Neuronal stem cell (in vitro differentiated cells): ENCODE measurements around the gene CTDSPL2.
"Not testable (repeated sequence)": the region's sequence is repeated elsewhere in the genome, so short reads cannot be mapped to it uniquely, and the experiment has no call there.

Experiments used
- DNase-seq: peaks from one replicate; pipeline ENCODE4 v3.0.0-alpha.2; 2013; ENCODE audit warnings: low spot score
- H2AFZ ChIP-seq: one replicate; pipeline ENCODE4 v1.6.1; 2013; ENCODE audit warnings: mild to moderate bottlenecking, low read length, inconsistent platforms
- H2AK5ac ChIP-seq: 2 replicates; pipeline ENCODE4 v1.6.1; 2013; ENCODE audit warnings: low read depth, mild to moderate bottlenecking, inconsistent platforms, low read length, moderate library complexity, mixed read lengths
- H2BK120ac ChIP-seq: 2 replicates; pipeline ENCODE4 v1.6.1; 2013; ENCODE audit warnings: low read depth, mild to moderate bottlenecking, inconsistent platforms, low read length, moderate library complexity, mixed read lengths
- H2BK12ac ChIP-seq: one replicate; pipeline ENCODE4 v1.6.1; 2013; ENCODE audit warnings: low read length, inconsistent platforms
- H2BK15ac ChIP-seq: 2 replicates; pipeline ENCODE4 v1.6.1; 2013; ENCODE audit warnings: mild to moderate bottlenecking, low read length, inconsistent platforms, mixed read lengths
- H2BK5ac ChIP-seq: one replicate; pipeline ENCODE4 v1.6.1; 2013; ENCODE audit warnings: inconsistent platforms, mild to moderate bottlenecking, low read length, moderate library complexity
- H3K14ac ChIP-seq: one replicate; pipeline ENCODE4 v1.6.1; 2013; ENCODE audit warnings: low read length, inconsistent platforms
- H3K18ac ChIP-seq: 2 replicates; pipeline ENCODE4 v1.6.1; 2013; ENCODE audit warnings: low read length, inconsistent platforms
- H3K23ac ChIP-seq: 2 replicates; pipeline ENCODE4 v1.6.1; 2013; ENCODE audit warnings: low read depth, mild to moderate bottlenecking, mixed read lengths, low read length, inconsistent platforms; ENCODE audit not compliant: poor library complexity
- H3K27ac ChIP-seq: replicated peaks from 3 replicates; pipeline ENCODE4 v1.5.1; 2013; ENCODE audit warnings: low read length, inconsistent platforms
- H3K27me3 ChIP-seq, 3 experiments: 2 replicates each; pipeline ENCODE4 v1.6.1; 2013; ENCODE audit warnings: low read length in 3 of 3, mild to moderate bottlenecking in 2 of 3, inconsistent platforms in 1 of 3, low read depth in 1 of 3, mixed read lengths in 1 of 3, moderate library complexity in 1 of 3; ENCODE audit not compliant: control insufficient read depth in 3 of 3, insufficient read depth in 3 of 3
- H3K36me3 ChIP-seq, 2 donors: replicated peaks in 1 of 2; 2 replicates each; pipeline ENCODE4 v1.6.1; 2013; ENCODE audit warnings: low read length in 2 of 2; ENCODE audit not compliant: control insufficient read depth in 2 of 2, insufficient read depth in 2 of 2
- H3K4ac ChIP-seq: 2 replicates; pipeline ENCODE4 v1.6.1; 2013; ENCODE audit warnings: inconsistent platforms, mild to moderate bottlenecking, low read length, moderate library complexity
- H3K4me1 ChIP-seq, 2 donors: 1 replicate in 1 of 2; 2 replicates in 1 of 2; pipeline ENCODE4 v1.6.1; 2013; ENCODE audit warnings: low read length in 2 of 2, low read depth in 1 of 2; ENCODE audit not compliant: control insufficient read depth in 2 of 2, insufficient read depth in 1 of 2
- H3K4me2 ChIP-seq: one replicate; pipeline ENCODE4 v1.6.1; 2013; ENCODE audit warnings: mild to moderate bottlenecking, low read length, inconsistent platforms; ENCODE audit not compliant: insufficient read depth, poor library complexity, severe bottlenecking
- H3K4me3 ChIP-seq, 2 donors: 2 replicates each; pipeline ENCODE4 v1.5.1; 2013; ENCODE audit warnings: low read length in 2 of 2, mild to moderate bottlenecking in 2 of 2, inconsistent platforms in 1 of 2, moderate library complexity in 1 of 2
- H3K79me1 ChIP-seq: one replicate; pipeline ENCODE4 v1.6.1; 2013; ENCODE audit warnings: low read depth, mild to moderate bottlenecking, inconsistent platforms, low read length, moderate library complexity
- H3K9ac ChIP-seq: one replicate; pipeline ENCODE4 v1.6.1; 2013; ENCODE audit warnings: mild to moderate bottlenecking, low read depth, low read length, inconsistent platforms; ENCODE audit not compliant: poor library complexity
- H3K9me3 ChIP-seq, 2 donors: replicated peaks in 1 of 2; 2 replicates each; pipeline versions ENCODE3 to v1.6.1; 2013; ENCODE audit warnings: low read length in 2 of 2, mild to moderate bottlenecking in 2 of 2, inconsistent platforms in 1 of 2, low read depth in 1 of 2, mixed read lengths in 1 of 2, moderate library complexity in 1 of 2; ENCODE audit not compliant: control insufficient read depth in 2 of 2, insufficient read depth in 1 of 2
- H4K8ac ChIP-seq: one replicate; pipeline ENCODE4 v1.6.1; 2013; ENCODE audit warnings: low read depth, mild to moderate bottlenecking, inconsistent platforms, low read length, moderate library complexity
- H4K91ac ChIP-seq: one replicate; pipeline ENCODE4 v1.6.1; 2013; ENCODE audit warnings: low read length, low read depth, mild to moderate bottlenecking, inconsistent platforms; ENCODE audit not compliant: poor library complexity
- WGBS, 2 donors: extraction: QIAGEN DNeasy Blood & Tissue Kit; methylation state at CpG; one replicate each; pipeline ENCODE4 v1.1.7; 2013; ENCODE audit warnings: missing lambda C conversion rate in 2 of 2, mixed read lengths in 1 of 2; ENCODE audit not compliant: insufficient read length in 2 of 2, insufficient replicate concordance in 1 of 2; ENCODE audit errors: extremely low coverage in 2 of 2; 5-methylcytosine and 5-hydroxymethylcytosine counted together

Gene CTDSPL2

GRCh38 chr15:44529864-44530604 lies 102.6 kb downstream of the CTDSPL2 start:
- Histone ChIP-seq H2AK5ac (no peak overlapping the region), H3K79me1 (no peaks in the 10 kb centered on the region), H3K9ac (no peak overlapping the region), H3K4me3 (no peak overlapping the region), H2BK15ac (no peak overlapping the region), H3K27ac (no peak overlapping the region), H3K9me3 (no peaks in the 10 kb centered on the region), H3K23ac (no peak overlapping the region), H2BK12ac (no peak overlapping the region), H3K4me2 (no peak overlapping the region), H2BK5ac (no peak overlapping the region), H3K36me3 (peaks cover 3 to 39% of the 10 kb centered on the region in 2 donors), H3K27me3 (no peaks in the 10 kb centered on the region), H4K91ac (no peak overlapping the region), H3K4ac (no peak overlapping the region), H3K4me1 (no peaks in the 10 kb centered on the region), H2BK120ac (no peak overlapping the region), H3K18ac (no peak overlapping the region), H3K14ac (no peak overlapping the region), H4K8ac (no peak overlapping the region), H2AFZ (no peak overlapping the region)
- DNase-seq, result no peak
- WGBS, 2 donors, result no CpG with 5 or more reads among the region's 10 CpGs

- WGBS, 2 donors, result no CpG with 5 or more reads among the region's 3 CpGs
- Histone ChIP-seq H2BK15ac (no peak overlapping the region), H3K4me1 (no peaks in the 10 kb centered on the region), H2BK5ac (no peak overlapping the region), H3K4ac (no peak overlapping the region), H4K8ac (no peak overlapping the region), H3K4me3 (no peak overlapping the region), H2AK5ac (no peak overlapping the region), H3K9me3 (no peaks in the 10 kb centered on the region), H2BK12ac (no peak overlapping the region), H3K18ac (no peak overlapping the region), H3K4me2 (no peak overlapping the region), H3K14ac (no peak overlapping the region), H3K79me1 (no peaks in the 10 kb centered on the region), H2AFZ (no peak overlapping the region), H4K91ac (no peak overlapping the region), H3K27ac (no peak overlapping the region), H3K27me3 (no peaks in the 10 kb centered on the region), H2BK120ac (no peak overlapping the region), H3K9ac (no peak overlapping the region), H3K36me3 (peaks cover 0 to 35% of the 10 kb centered on the region in 2 donors), H3K23ac (no peak overlapping the region)
- DNase-seq, result no peak
These were observed 103.2 kb downstream of the CTDSPL2 start for GRCh38 chr15:44530653-44531052.

DNA sequence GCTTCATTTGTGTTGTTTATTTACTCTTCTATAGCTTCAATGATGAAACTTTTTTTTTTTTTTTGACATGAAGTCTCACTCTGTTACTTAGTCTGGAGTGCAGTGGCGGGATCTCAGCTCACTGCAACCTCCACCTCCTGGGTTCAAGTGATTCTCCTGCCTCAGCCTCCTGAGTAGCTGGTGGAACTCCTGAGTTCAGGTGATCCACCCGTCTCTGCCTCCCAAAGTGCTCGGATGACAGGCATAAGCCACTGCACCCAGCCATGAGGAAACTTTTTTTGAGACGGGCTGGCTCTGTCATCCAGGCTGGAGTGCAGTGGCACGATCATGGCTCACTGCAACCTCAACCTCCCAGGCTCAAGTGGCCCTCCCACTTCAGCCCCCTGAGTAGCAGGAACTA lies 104.8 kb downstream of the CTDSPL2 start:
- H2BK15ac ChIP-seq, H3K27ac ChIP-seq, H3K27me3 ChIP-seq, H2BK120ac ChIP-seq, H3K23ac ChIP-seq, H2AFZ ChIP-seq, H3K4me3 ChIP-seq, H4K91ac ChIP-seq, H3K4ac ChIP-seq, H3K4me2 ChIP-seq, H3K9me3 ChIP-seq, H3K18ac ChIP-seq, H2BK5ac ChIP-seq, H3K4me1 ChIP-seq, DNase-seq, H2BK12ac ChIP-seq, H2AK5ac ChIP-seq, H3K79me1 ChIP-seq, H4K8ac ChIP-seq, H3K9ac ChIP-seq, H3K14ac ChIP-seq: not testable (repeated sequence)
- WGBS, 2 donors, result no CpG with 5 or more reads among the region's 5 CpGs
- peaks cover 0 to 18% of the 10 kb centered on the region in 2 donors for H3K36me3 ChIP-seq

DNA sequence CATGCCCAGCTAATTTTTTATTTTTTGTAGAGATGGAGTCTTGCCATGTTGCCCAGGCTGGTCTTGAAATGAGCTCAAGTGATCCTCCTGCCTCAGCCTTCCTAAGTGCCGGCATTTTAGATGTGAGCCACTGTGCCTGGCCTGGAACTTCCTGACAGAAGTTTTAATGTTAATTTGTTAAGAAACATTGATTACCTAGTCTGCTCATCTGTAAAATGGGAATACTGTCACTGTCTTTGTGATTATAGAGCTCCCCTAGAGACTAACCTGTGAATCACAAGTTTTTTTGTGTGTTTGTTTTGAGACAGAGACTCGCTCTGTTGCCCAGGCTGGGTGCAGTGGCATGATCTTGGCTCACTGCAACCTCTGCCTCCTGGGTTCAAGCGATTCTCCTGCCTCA lies 105.3 kb downstream of the CTDSPL2 start:
- WGBS, 2 donors, result no CpG with 5 or more reads among the region's 3 CpGs
- no peaks in the 10 kb centered on the region for H3K27me3 ChIP-seq
- DNase-seq, result no peak
- no peak overlapping the region for H2AK5ac ChIP-seq
- no peak overlapping the region for H4K8ac ChIP-seq
- no peaks in the 10 kb centered on the region for H3K9me3 ChIP-seq
- no peak overlapping the region for H3K4me2 ChIP-seq
- peaks cover 2% of the 10 kb centered on the region for H3K79me1 ChIP-seq
- H3K14ac ChIP-seq, result no peak overlapping the region
- H4K91ac ChIP-seq, result no peak overlapping the region
- no peak overlapping the region for H3K23ac ChIP-seq
- H3K4ac ChIP-seq, result no peak overlapping the region
- no peak overlapping the region for H3K27ac ChIP-seq
- H2BK5ac ChIP-seq, result no peak overlapping the region
- no peak overlapping the region for H3K18ac ChIP-seq
- no peaks in the 10 kb centered on the region for H3K4me1 ChIP-seq
- H2BK15ac ChIP-seq, result no peak overlapping the region
- H3K4me3 ChIP-seq, result no peak overlapping the region
- peaks cover 0 to 14% of the 10 kb centered on the region in 2 donors for H3K36me3 ChIP-seq
- no peak overlapping the region for H3K9ac ChIP-seq
- no peak overlapping the region for H2BK120ac ChIP-seq
- H2BK12ac ChIP-seq, result no peak overlapping the region
- H2AFZ ChIP-seq, result no peak overlapping the region
